Caco-2 (cell line): ENCODE data around the gene GJA1. TPM values are rescaled to one million over a fixed set of nuclear protein-coding genes. Genes with fewer than 3 reads are reported as not detected.

Experiments used
- BruUV-seq: library from RNA; stranded (reverse); fragments of 400-500 nt; replicated peaks from 2 replicates; lab custom pipeline; 2021; lab: Mats Ljungman, UMichigan
- CTCF ChIA-PET: fragments of 300-600 bp; sonication (Branson Sonifier 250); formaldehyde crosslinking; loops from one replicate; lab custom pipeline; 2022; ENCODE audit warnings: antibody characterized with exemption; lab: Charles Lee
- POLR2A ChIA-PET: fragments of 300-600 bp; sonication (Branson Sonifier 250); formaldehyde crosslinking; loops from one replicate; lab custom pipeline; 2022; ENCODE audit warnings: antibody characterized with exemption; lab: Charles Lee
- DNase-seq, 2 experiments: peaks; one replicate each; pipeline versions ENCODE4 v3.0.0 to v3.0.0-alpha.2; 2020 to 2022
- H3K27me3 ChIP-seq: replicated peaks from 2 replicates; pipeline ENCODE4 v1.6.0; 2011; ENCODE audit warnings: low read length; ENCODE audit not compliant: control insufficient read depth, insufficient read depth
- H3K36me3 ChIP-seq: 2 replicates; pipeline ENCODE4 v1.5.1; 2011; ENCODE audit warnings: low read length; ENCODE audit not compliant: control insufficient read depth, insufficient read depth
- H3K4me1 ChIP-seq: fragments of 250-450 bp; sonication (Bioruptor Pico); 2 replicates; pipeline ENCODE4 v1.5.1; 2020; ENCODE audit warnings: mild to moderate bottlenecking
- H3K4me3 ChIP-seq: 2 replicates; pipeline ENCODE4 v1.5.1; 2011; ENCODE audit warnings: low read depth, mild to moderate bottlenecking, control low read depth, low read length
- H3K9me3 ChIP-seq: fragments of 250-450 bp; sonication (Bioruptor Pico); 2 replicates; pipeline ENCODE4 v1.5.1; 2020; ENCODE audit warnings: mild to moderate bottlenecking, moderate library complexity
- H3K27ac Mint-ChIP-seq: one replicate; pipeline ENCODE4 v1.8.0; 2022; ENCODE audit warnings: mixed read lengths; ENCODE audit not compliant: unreplicated experiment
- H3K27me3 Mint-ChIP-seq: one replicate; pipeline ENCODE4 v1.8.0; 2022; ENCODE audit warnings: mixed read lengths; ENCODE audit not compliant: insufficient read depth, unreplicated experiment
- H3K36me3 Mint-ChIP-seq: one replicate; pipeline ENCODE4 v1.8.0; 2022; ENCODE audit warnings: mild to moderate bottlenecking, mixed read lengths; ENCODE audit not compliant: insufficient read depth, unreplicated experiment
- H3K4me1 Mint-ChIP-seq: one replicate; pipeline ENCODE4 v1.8.0; 2022; ENCODE audit warnings: low read depth, mixed read lengths; ENCODE audit not compliant: unreplicated experiment
- H3K4me3 Mint-ChIP-seq: one replicate; pipeline ENCODE4 v1.8.0; 2022; ENCODE audit warnings: mild to moderate bottlenecking, moderate library complexity, mixed read lengths; ENCODE audit not compliant: unreplicated experiment
- H3K9me3 Mint-ChIP-seq: one replicate; pipeline ENCODE4 v1.8.0; 2022; ENCODE audit warnings: mixed read lengths; ENCODE audit not compliant: unreplicated experiment
- CTCF ChIP-seq, 2 experiments: fragments of 200-600 bp in 1 of 2; IDR thresholded peaks; 1 replicate in 1 of 2; 2 replicates in 1 of 2; pipeline versions ENCODE4 v1.5.1 to v1.8.0; 2011 to 2022; ENCODE audit warnings: antibody characterized with exemption in 1 of 2, control low read depth in 1 of 2, inconsistent platforms in 1 of 2, low read depth in 1 of 2, low read length in 1 of 2, mild to moderate bottlenecking in 1 of 2, moderate library complexity in 1 of 2; ENCODE audit not compliant: insufficient read depth in 1 of 2, severe bottlenecking in 1 of 2, unreplicated experiment in 1 of 2
- intact Hi-C: fragments of 100-400 bp; cut with micrococcal nuclease; formaldehyde crosslinking; loops from one replicate; pipeline ENCODE4 v1.10.0; 2022; ENCODE audit not compliant: unreplicated experiment
- total RNA-seq: library from RNA; stranded (reverse); gene quantifications from 2 replicates; pipeline ENCODE4 v1.2.3, GENCODE V29; 2022

Gene GJA1
- total RNA-seq, 1 experiment from 2014 or later, result 54.5 TPM

GRCh38 chr6:121439926-121440325, 4.5 kb downstream of the GJA1 start:
- H3K27ac Mint-ChIP-seq, result no peak overlapping the region

GRCh38 chr6:121441477-121441876, 6.0 kb downstream of the GJA1 start:
- ChIA-PET POLR2A (no interaction called here), CTCF (no interaction called here)
- H3K4me3 Mint-ChIP-seq, result no peak overlapping the region
- Histone ChIP-seq H3K9me3 (no peaks in the 10 kb centered on the region), H3K4me1 (peaks cover 5% of the 10 kb centered on the region; the same call in 1 of the 2 replicates), H3K36me3 (no peaks in the 10 kb centered on the region), H3K4me3 (no peak overlapping the region), H3K27me3 (no peaks in the 10 kb centered on the region)
- peaks cover 13% of the 10 kb centered on the region for H3K36me3 Mint-ChIP-seq
- H3K27me3 Mint-ChIP-seq, result no peaks in the 10 kb centered on the region
- no peak for TF ChIP-seq CTCF (IDR thresholded peaks at IDR 0.05; ENCODE audit: insufficient read depth in 1 of 2, low read depth in 1 of 2, low read length in 1 of 2, severe bottlenecking in 1 of 2, unreplicated experiment in 1 of 2)
- peaks cover 5% of the 10 kb centered on the region for H3K4me1 Mint-ChIP-seq
- H3K9me3 Mint-ChIP-seq, result no peaks in the 10 kb centered on the region
- intact Hi-C loops, result no loop called here
- no peak overlapping the region for H3K27ac Mint-ChIP-seq
- DNase-seq, result no peak
- BruUV-seq, result no TSS peak

More at GRCh38 chr6:121439926-121440325, 4.5 kb downstream of the GJA1 start:
- Histone ChIP-seq H3K4me1 (0 out of 2 replicates have a peak, but pooled peaks cover 4% of the 10 kb centered on the region), H3K27me3 (no peaks in the 10 kb centered on the region), H3K4me3 (no peak overlapping the region), H3K9me3 (no peaks in the 10 kb centered on the region), H3K36me3 (no peaks in the 10 kb centered on the region)
- BruUV-seq, result no TSS peak
- Mint-ChIP-seq H3K36me3 (peaks cover 13% of the 10 kb centered on the region), H3K4me1 (peaks cover 12% of the 10 kb centered on the region), H3K27me3 (no peaks in the 10 kb centered on the region), H3K4me3 (no peak overlapping the region), H3K9me3 (no peaks in the 10 kb centered on the region)
- ChIA-PET CTCF (no interaction called here), POLR2A (no interaction called here)
- intact Hi-C loops, result no loop called here
- DNase-seq, result no peak
- TF ChIP-seq CTCF (IDR thresholded peaks at IDR 0.05; ENCODE audit: insufficient read depth in 1 of 2, low read depth in 1 of 2, low read length in 1 of 2, severe bottlenecking in 1 of 2, unreplicated experiment in 1 of 2), result no peak

GRCh38 chr6:121442576-121442975, 7.1 kb downstream of the GJA1 start:
- Histone ChIP-seq H3K9me3 (no peaks in the 10 kb centered on the region), H3K4me3 (no peak overlapping the region), H3K4me1 (peaks cover 5% of the 10 kb centered on the region; the same call in 1 of the 2 replicates), H3K27me3 (no peaks in the 10 kb centered on the region), H3K36me3 (0 out of 2 replicates have a peak, but pooled peaks cover 2% of the 10 kb centered on the region)
- peaks cover 15% of the 10 kb centered on the region for H3K36me3 Mint-ChIP-seq
- no peak overlapping the region for H3K27ac Mint-ChIP-seq
- CTCF ChIA-PET, result no interaction called here
- BruUV-seq, result no TSS peak
- no peak for TF ChIP-seq CTCF (IDR thresholded peaks at IDR 0.05; ENCODE audit: insufficient read depth in 1 of 2, low read depth in 1 of 2, low read length in 1 of 2, severe bottlenecking in 1 of 2, unreplicated experiment in 1 of 2)
- DNase-seq, result no peak
- intact Hi-C loops, result no loop called here
- H3K4me1 Mint-ChIP-seq, result peaks cover 5% of the 10 kb centered on the region
- no peaks in the 10 kb centered on the region for H3K27me3 Mint-ChIP-seq
- POLR2A ChIA-PET, result no interaction called here
- H3K4me3 Mint-ChIP-seq, result no peak overlapping the region
- H3K9me3 Mint-ChIP-seq, result no peaks in the 10 kb centered on the region
